ENCODE measurements around the gene PPP2R2D.

The PPP2R2D gene

GRCh38 chr10:131954356-131954965 lies 53.7 kb downstream of the PPP2R2D start:
- no peak for DNase-seq

DNA sequence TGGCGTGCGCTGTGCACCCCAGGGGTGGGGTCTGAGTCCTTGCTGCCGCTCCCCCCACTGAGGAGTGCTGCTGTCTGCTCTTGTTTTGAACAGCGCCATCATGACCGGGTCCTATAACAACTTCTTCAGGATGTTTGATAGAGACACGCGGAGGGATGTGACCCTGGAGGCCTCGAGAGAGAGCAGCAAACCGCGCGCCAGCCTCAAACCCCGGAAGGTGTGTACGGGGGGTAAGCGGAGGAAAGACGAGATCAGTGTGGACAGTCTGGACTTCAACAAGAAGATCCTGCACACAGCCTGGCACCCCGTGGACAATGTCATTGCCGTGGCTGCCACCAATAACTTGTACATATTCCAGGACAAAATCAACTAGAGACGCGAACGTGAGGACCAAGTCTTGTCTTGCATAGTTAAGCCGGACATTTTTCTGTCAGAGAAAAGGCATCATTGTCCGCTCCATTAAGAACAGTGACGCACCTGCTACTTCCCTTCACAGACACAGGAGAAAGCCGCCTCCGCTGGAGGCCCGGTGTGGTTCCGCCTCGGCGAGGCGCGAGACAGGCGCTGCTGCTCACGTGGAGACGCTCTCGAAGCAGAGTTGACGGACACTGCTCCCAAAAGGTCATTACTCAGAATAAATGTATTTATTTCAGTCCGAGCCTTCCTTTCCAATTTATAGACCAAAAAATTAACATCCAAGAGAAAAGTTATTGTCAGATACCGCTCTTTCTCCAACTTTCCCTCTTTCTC lies 55.0 kb downstream of the PPP2R2D start:
- DNase-seq, result no peak

- no peak for DNase-seq
Observed at GRCh38 chr10:131959841-131960240, 59.0 kb downstream of the PPP2R2D start.

DNA sequence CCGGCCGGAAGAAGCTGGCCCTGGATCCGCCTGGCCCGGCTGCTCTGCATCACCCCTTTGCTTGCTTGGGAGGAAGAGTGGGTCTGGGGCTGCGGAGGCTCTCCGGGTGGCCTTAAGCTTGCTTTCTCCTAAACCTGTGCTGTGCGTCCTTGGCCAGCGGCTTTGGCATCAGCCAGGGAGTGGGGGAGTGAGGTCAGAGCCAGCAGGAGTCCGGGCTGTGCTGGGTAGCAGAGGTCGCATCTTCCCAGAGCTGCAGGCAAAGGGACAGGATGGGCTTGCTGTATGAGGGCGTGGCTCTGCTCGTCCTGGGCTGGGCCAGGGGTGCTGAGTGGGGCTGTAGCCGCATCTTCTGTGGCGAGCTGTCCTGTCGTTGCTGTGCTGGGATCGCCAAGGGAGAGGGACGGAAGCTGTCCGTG lies 59.8 kb downstream of the PPP2R2D start:
- DNase-seq, result no peak

DNA sequence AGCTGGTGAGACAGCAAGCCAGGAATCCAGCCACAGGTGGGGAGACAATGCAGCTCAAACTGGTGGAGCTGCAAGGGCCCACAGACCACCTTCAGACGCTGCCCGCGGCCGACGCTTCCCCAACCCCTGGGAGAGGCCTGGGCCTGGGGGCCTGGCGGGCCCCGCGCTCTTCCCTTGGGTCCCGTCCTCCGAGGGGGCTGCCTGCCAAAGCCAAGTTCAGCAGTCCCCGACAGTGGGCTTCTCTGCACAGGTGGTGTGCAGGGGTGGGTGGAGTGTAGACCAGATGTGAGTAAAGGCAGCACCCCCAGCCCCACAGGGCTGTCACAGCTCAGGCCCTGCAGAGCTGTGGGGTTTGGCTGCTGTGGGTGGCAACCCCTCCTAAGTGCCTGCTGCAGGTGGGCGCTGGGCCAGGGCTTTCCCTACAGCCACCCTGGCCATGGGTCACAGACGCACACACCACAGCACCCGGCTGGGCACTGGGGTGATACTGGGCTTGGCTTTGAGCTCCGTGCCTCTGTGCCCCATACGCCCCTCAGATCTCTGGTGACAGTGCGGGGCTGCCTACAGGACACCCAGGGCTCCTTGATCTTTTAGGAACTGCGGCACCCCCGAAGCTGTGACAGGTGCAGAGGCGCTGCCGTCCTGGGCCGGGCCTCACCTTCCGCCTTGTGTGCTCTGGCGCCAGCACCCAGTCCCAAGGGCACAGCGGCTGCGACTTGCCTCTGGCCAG lies 60.4 kb downstream of the PPP2R2D start:
- no peak for DNase-seq

- no peak for DNase-seq
Observed at GRCh38 chr10:131961777-131962662, 61.2 kb downstream of the PPP2R2D start.

- no peak for DNase-seq
Observed at GRCh38 chr10:131963350-131963749, 62.5 kb downstream of the PPP2R2D start.

DNA sequence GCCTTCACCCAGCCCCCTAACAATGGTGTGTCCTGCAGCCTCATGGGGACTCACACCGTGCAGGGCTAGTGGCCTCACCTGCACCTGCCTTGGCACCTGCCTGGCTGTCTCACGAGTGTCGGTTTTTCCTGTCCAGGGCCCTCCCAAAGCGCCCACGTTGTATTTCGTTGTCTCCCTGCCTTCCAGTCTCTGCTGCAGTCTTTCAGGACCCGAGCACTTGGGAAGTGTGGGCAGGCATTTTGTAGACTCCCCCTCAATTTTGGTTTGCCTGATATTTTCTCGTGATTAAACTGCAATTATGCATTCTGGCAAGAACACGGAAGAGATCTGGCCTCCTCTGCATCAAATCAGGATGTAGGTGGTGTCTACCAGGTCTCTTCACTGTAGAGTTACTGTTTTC lies 63.0 kb downstream of the PPP2R2D start:
- no peak for DNase-seq

GRCh38 chr10:131964298-131964697 lies 63.5 kb downstream of the PPP2R2D start:
- DNase-seq, result no peak

GRCh38 chr10:131968949-131969348 lies 68.1 kb downstream of the PPP2R2D start:
- DNase-seq, result no peak

- no peak for DNase-seq
Observed at GRCh38 chr10:131970946-131971345, 70.1 kb downstream of the PPP2R2D start.

DNA sequence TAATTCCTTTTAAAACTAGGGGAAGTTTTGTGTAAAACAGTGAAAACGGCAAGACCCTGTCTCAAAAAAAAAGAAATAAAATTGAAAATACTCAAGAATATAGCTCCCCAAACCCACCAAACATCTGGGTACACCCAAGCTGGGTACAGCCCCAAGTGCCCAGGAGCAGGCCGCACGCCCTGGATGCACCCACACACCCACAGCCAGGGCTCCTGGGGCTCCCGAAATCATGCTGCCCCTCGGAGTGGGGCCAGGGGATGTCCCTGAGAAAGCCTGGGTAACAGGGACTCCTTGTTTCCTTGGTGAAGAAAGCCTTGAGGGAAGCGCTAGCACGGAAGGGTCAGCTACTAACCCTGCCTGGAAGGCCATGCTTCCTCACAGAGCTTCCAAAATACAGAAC lies 70.8 kb downstream of the PPP2R2D start:
- no peak for DNase-seq

DNA sequence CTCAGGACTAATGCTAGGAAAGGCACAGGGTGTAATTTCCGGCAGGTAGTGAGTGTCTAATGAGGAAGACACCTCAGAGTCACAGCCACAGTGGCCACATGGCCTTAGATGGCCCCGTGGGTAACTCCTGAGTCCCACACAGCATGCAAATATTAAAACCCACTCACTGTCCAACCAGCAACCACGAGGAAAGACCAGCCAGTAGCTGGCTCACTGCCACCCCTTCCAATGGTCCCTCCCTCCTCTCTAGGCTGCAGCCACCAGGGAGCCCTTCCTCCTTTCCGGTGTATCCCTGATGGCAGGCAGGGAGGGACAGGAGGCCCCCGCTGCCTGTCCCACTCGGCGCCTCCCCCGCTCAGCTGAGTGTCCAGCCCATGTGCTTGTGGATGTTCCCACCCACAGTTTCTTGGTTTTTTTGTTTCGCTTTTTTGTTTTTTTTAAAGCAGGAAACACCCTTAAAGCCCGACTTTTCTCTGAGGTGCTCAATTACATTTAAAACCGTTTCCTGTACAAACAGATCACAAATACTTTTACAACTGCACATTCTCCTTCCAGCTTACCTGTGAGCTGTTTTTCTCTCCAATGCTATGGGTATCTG lies 71.8 kb downstream of the PPP2R2D start:
- no peak for DNase-seq

DNA sequence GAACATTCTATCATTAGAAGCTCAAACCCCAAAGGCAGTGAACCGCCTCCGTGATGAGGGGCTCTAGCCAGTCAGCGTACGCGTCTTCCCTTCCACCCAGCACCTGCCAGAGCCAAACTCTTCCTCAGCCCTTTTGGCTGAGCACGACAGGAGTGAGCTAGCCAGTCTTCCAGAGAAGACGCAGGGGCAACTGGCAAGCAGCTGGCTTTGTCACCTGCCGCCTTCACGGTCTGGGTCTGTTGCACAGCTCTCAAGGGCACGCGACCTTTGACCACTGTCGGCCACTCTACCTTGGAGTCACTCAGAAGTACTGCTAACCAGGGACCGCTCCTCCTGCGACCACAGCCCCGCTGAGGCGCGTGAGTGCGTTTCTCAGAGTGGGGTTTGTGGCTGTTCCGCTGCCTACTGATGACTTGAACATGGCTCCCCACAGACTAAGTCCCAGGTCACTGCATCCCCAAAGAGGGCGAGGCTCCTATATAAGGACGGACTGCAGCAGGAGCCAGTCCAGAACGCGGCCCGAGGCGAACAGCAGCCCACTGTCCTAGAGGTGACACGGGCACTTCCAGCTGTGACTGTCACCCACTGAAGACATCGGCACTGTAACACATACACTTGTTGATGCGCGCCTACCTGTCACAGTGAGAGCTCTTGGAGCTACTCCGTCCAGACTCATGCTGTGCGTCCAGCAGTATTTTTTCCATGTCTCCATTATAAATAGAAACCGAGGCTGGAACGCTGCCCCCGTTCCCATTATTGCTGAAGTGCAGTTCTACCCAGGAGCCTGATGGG lies 72.5 kb downstream of the PPP2R2D start:
- DNase-seq, result no peak

- DNase-seq, result no peak
Observed at GRCh38 chr10:131974034-131974817, 73.4 kb downstream of the PPP2R2D start.

GRCh38 chr10:131975003-131975402 lies 74.2 kb downstream of the PPP2R2D start:
- no peak for DNase-seq

DNA sequence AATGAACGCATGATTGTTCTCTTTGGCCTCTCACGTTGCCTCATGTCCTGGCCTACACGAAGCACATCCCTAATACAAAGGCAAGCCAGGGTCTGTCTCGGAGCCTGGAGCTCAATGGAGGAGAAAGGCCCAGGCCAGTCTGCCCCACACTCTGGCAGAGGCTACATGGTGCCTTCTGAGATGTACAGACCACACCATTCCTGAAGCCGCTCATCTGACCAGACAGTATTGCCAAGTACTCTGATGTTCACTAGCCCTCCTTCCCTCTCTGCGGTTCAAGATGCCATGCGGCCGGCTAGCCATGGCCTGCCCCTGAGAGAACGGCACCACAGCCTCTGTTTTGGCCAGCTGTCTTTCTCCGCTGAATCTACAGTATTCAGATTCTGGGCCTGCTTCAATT lies 75.0 kb downstream of the PPP2R2D start:
- no peak for DNase-seq

- DNase-seq, result no peak
Observed at GRCh38 chr10:131977323-131978096, 76.7 kb downstream of the PPP2R2D start.

GRCh38 chr10:131978366-131978765 lies 77.6 kb downstream of the PPP2R2D start:
- no peak for DNase-seq

DNA sequence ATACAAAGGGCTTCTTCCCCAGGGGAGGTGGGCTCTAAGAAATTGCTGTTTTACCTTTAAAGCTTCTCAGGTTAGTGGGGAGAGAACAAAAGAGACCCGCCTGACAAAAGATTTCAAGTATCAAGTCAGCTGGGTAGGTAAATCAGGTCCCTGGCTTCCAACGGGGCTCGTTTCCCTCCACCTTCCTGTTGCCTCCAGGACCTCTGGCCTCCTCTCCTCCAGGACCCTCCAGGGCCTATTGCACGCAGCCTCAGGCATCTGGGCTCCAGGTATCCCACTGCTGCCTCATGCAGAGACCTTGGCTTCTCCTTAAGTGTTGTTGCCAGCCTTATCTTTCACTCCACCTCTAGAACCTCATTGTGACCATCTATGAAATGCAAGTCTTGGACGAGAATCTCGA lies 78.0 kb downstream of the PPP2R2D start:
- DNase-seq, result no peak

Measured in NCI-H1694 treated with DMSO at 0.1 percent for 48 hours (cell line).